ENCODE results near the gene CYP2B6.
A peak's percentile ranks its signal among the peaks of the same experiment; 100 is the strongest.
"Not testable (repeated sequence)": the region's sequence is repeated elsewhere in the genome, so short reads cannot be mapped to it uniquely, and the experiment has no call there.

Gene CYP2B6

GRCh38 chr19:41050426-41050825 is 59.3 kb downstream of the CYP2B6 start:
- Mint-ChIP-seq H3K27me3 (peaks cover 49% of the 10 kb centered on the region), H3K9me3 (no peaks in the 10 kb centered on the region), H3K4me3 (no peak overlapping the region), H3K27ac (no peak overlapping the region), H3K4me1 (no peaks in the 10 kb centered on the region)
- ATAC-seq (no peak), DNase-seq (no peak)

- not testable (repeated sequence) for H3K4me1 Mint-ChIP-seq, H3K4me3 Mint-ChIP-seq, ATAC-seq, DNase-seq, H3K9me3 Mint-ChIP-seq, H3K27ac Mint-ChIP-seq
- peaks cover 51% of the 10 kb centered on the region for H3K27me3 Mint-ChIP-seq
These were observed 61.1 kb downstream of the CYP2B6 start for GRCh38 chr19:41052162-41052561.

- ATAC-seq, H3K9me3 Mint-ChIP-seq, H3K4me3 Mint-ChIP-seq, DNase-seq, H3K4me1 Mint-ChIP-seq: not testable (repeated sequence)
- Mint-ChIP-seq H3K27ac (peak overlapping the region in 1 of 2 donors; percentile 21), H3K27me3 (peaks cover 50% of the 10 kb centered on the region)
These were observed 62.2 kb downstream of the CYP2B6 start for GRCh38 chr19:41053331-41053730.

GRCh38 chr19:41064974-41065569 is 74.0 kb downstream of the CYP2B6 start:
- no peak overlapping the region for H3K27ac Mint-ChIP-seq
- ATAC-seq: no peak
- DNase-seq: no peak
- H3K9me3 Mint-ChIP-seq: no peaks in the 10 kb centered on the region
- no peaks in the 10 kb centered on the region for H3K4me1 Mint-ChIP-seq
- H3K27me3 Mint-ChIP-seq: peaks cover 13% of the 10 kb centered on the region
- no peak overlapping the region for H3K4me3 Mint-ChIP-seq
